Activated naive CD8-positive, alpha-beta T cell treated with anti-CD3 and anti-CD28 coated beads, Interleukin-2, amount 50 U/mL, for 24 hours (primary cell): ENCODE data around the gene RNGTT.
A peak's percentile ranks its signal among the peaks of the same experiment; 100 is the strongest.

ENCODE experiments used
- ATAC-seq: fragments of 150-1000 bp; cut with Tn5 transposase; one replicate; pipeline ENCODE4 v1.10.0; 2021
- DNase-seq: peaks from one replicate; pipeline ENCODE4 v3.0.0; 2021
- H3K27ac Mint-ChIP-seq: one replicate; pipeline ENCODE4 v1.8.0; 2021; ENCODE audit warnings: mild to moderate bottlenecking, mixed read lengths
- H3K27me3 Mint-ChIP-seq: one replicate; pipeline ENCODE4 v1.8.0; 2021; ENCODE audit warnings: mixed read lengths
- H3K36me3 Mint-ChIP-seq: one replicate; pipeline ENCODE4 v1.8.0; 2021; ENCODE audit warnings: low read depth, mixed read lengths
- H3K4me1 Mint-ChIP-seq: one replicate; pipeline ENCODE4 v1.8.0; 2021; ENCODE audit warnings: mixed read lengths
- H3K4me3 Mint-ChIP-seq: one replicate; pipeline ENCODE4 v1.8.0; 2021; ENCODE audit warnings: mild to moderate bottlenecking, moderate library complexity, mixed read lengths
- H3K9me3 Mint-ChIP-seq: one replicate; pipeline ENCODE4 v1.8.0; 2021; ENCODE audit warnings: mixed read lengths

Gene RNGTT

DNA sequence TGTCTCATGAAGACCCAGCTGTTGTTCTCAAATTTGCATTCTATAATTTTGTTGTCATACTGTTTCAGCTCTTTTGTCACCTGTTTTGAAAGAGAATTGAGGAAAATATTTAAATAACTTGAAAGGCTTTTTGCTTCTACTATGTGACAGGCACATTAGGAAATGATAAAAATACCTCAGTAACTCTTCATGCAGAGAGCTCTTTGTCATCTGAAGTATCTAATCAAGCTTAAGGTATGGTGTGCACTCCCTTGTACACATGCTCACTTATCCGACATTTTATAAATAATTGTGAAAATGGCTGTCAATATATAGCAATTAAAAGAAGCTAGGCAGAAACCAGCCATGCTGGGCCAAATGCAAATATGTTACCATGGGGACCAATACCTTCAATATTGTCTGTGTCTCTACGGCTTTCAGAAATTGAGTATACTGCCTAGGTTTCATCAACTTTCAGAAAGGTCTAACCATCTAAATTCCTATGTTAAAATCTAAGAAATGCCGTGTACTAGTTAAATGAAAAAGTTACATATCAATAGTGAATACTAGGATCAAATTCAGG is 349.0 kb downstream of the RNGTT start:
- peaks cover 7% of the 10 kb centered on the region for H3K4me1 Mint-ChIP-seq
- no peak overlapping the region for H3K4me3 Mint-ChIP-seq
- ATAC-seq (no peak), DNase-seq (no peak)
- no peaks in the 10 kb centered on the region for H3K9me3 Mint-ChIP-seq
- no peaks in the 10 kb centered on the region for H3K27me3 Mint-ChIP-seq
- peaks cover 36% of the 10 kb centered on the region for H3K36me3 Mint-ChIP-seq
- H3K27ac Mint-ChIP-seq, result no peak overlapping the region

DNA sequence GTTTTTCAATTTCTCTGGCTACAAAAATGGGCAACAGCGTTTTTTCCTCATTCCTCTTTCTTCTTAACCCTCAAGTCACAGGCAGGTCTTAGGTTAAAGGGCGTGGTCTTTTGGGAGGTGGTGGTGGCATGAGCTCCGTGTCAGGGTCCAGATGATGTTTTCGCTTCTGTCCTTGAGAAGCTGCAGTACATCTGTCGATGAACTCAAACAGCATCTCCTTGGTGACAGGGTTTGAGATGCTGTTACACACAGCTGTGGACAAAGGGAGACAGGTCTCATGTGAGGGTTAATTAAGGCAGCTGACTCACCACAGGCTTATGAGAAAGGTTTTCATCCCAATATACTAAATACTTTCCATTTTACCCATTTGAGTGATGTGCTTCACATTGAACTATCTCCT is 350.8 kb downstream of the RNGTT start:
- peaks cover 3% of the 10 kb centered on the region for H3K9me3 Mint-ChIP-seq
- DNase-seq (no peak), ATAC-seq (no peak)
- peaks cover 37% of the 10 kb centered on the region for H3K36me3 Mint-ChIP-seq
- H3K27me3 Mint-ChIP-seq, result no peaks in the 10 kb centered on the region
- H3K4me3 Mint-ChIP-seq, result no peak overlapping the region
- peaks cover 7% of the 10 kb centered on the region for H3K4me1 Mint-ChIP-seq
- peak overlapping the region; percentile 38 for H3K27ac Mint-ChIP-seq

DNA sequence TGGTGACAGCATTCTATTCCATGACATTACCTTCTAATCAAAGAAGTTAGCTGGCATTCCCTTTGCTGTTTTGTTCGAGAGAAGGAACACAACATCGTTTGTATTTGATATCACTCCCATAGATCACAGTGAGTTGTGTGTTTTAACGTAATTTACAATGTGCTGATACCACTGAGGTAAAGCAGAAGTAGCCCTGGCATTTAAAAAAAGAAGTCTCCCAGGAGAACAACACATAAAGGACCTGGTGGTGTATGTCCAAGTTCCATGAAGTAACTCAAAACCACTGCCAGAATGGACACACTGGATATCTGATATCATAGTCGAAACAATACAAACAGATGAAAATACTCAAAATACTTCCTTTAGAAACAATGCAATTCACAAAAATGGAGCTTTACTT is 351.7 kb downstream of the RNGTT start:
- peaks cover 37% of the 10 kb centered on the region for H3K36me3 Mint-ChIP-seq
- ATAC-seq (no peak), DNase-seq (no peak)
- peaks cover 3% of the 10 kb centered on the region for H3K9me3 Mint-ChIP-seq
- H3K27me3 Mint-ChIP-seq, result no peaks in the 10 kb centered on the region
- H3K4me3 Mint-ChIP-seq, result no peak overlapping the region
- H3K27ac Mint-ChIP-seq, result no peak overlapping the region
- H3K4me1 Mint-ChIP-seq, result peaks cover 7% of the 10 kb centered on the region

DNA sequence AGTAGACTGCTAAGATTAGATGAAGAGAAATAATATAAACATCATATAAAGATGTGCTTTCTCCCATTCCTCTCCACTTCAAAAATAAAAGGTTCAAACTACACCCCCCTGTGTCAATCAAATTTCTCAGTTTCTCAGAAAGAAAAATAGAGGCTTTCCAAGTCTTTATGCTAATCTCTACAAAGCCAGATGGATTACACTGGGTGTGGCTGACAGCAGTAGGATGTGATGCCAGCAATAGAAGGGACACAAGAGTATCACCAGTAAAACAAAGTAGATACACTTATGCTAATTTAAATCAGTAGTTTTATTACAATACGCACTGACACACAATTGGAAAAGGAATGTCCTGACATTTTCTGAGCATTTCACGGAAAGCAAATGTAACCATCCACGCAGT is 353.4 kb downstream of the RNGTT start:
- DNase-seq (no peak), ATAC-seq (no peak)
- peaks cover 3% of the 10 kb centered on the region for H3K4me1 Mint-ChIP-seq
- H3K36me3 Mint-ChIP-seq, result peaks cover 37% of the 10 kb centered on the region
- H3K27me3 Mint-ChIP-seq, result no peaks in the 10 kb centered on the region
- H3K27ac Mint-ChIP-seq, result no peak overlapping the region
- no peak overlapping the region for H3K4me3 Mint-ChIP-seq
- H3K9me3 Mint-ChIP-seq, result peaks cover 3% of the 10 kb centered on the region

DNA sequence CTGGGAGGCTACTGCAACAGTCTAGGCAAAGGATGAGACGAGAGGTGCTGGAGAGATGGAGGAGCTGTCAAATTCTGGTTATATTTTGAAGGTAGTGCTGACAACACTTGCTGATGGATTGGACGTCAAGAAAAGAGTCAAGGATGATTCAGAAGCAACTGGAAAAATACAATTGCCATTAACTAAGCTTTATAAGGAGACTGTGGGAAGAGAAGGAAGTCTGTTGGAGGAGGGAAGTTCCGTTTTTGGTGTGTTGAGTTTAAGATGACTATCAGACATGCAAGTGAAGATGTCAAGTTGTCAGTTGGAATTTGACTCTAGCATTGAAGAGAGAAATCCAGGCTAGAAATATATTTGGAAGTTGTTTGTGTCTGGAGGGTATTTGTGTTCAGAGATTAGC is 358.1 kb downstream of the RNGTT start:
- H3K9me3 Mint-ChIP-seq, result peaks cover 3% of the 10 kb centered on the region

DNA sequence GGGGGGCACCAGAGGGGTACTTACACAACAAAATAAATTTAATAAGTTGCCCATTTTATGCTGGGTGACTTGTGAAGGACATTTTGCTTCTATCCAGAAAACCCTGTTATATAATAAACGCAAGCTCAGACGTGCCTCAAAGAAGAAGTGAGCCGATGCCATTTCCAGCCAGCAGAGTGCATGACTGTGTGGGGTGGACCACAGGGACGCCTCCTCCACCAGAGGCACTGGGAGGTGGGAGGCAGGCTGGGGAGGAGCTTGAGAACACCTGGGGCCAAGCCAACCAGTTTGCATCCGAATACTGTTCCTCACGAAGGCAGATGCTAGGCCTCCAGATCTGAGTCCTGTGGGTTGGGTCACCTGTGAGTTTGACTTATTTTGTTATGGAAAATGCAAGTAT is 363.8 kb downstream of the RNGTT start:
- DNase-seq (no peak), ATAC-seq (no peak)
- Mint-ChIP-seq H3K4me1 (no peaks in the 10 kb centered on the region), H3K9me3 (no peaks in the 10 kb centered on the region), H3K36me3 (no peaks in the 10 kb centered on the region), H3K27ac (no peak overlapping the region), H3K4me3 (no peak overlapping the region), H3K27me3 (no peaks in the 10 kb centered on the region)

More for the DNA sequence above, 358.1 kb downstream of the RNGTT start:
- H3K36me3 Mint-ChIP-seq, result peaks cover 5% of the 10 kb centered on the region
- H3K27me3 Mint-ChIP-seq, result no peaks in the 10 kb centered on the region
- H3K27ac Mint-ChIP-seq, result no peak overlapping the region
- no peaks in the 10 kb centered on the region for H3K4me1 Mint-ChIP-seq
- no peak overlapping the region for H3K4me3 Mint-ChIP-seq
- ATAC-seq (no peak), DNase-seq (no peak)

DNA sequence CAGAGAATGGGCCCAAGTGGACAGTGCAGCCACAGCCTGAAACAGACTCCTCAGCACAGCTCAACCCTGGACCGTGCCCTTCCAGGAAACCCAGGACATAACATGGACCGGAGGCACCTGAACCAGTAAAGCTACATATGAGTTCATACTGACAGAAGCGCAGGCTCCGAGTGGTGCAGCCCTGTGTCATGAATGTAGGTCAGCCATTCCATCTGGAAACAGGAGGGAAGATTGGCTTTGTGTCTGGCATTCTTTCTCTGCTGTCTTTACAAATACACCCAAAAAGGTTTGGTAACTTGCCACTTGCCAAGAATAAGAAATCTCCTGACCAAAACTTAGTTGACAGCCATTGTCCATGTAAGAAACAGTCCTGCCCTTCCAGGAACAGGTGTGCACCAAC is 366.6 kb downstream of the RNGTT start:
- peaks cover 4% of the 10 kb centered on the region for H3K9me3 Mint-ChIP-seq
- H3K27me3 Mint-ChIP-seq, result no peaks in the 10 kb centered on the region
- no peak overlapping the region for H3K27ac Mint-ChIP-seq
- H3K36me3 Mint-ChIP-seq, result no peaks in the 10 kb centered on the region
- H3K4me3 Mint-ChIP-seq, result no peak overlapping the region
- ATAC-seq, result no peak
- DNase-seq, result no peak
- no peaks in the 10 kb centered on the region for H3K4me1 Mint-ChIP-seq

DNA sequence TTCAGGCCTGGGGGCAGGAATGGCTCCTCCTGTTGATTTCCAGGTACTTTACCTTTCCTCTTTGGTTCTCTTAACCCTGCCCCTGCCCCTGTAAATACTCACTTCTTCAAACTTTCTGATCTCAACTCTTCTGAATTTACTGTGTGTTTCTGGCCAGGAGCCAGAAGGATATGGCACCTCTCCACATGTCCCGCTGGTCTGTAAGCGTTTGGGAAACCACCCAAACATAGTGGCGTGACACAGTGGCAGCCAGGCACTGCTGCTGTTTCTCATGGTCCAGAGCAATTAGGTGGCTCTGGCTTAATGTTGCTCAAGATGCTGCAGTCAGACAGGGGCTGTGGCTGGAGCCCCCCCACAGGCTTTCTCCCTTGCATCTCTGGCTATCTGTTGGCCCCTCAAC is 374.5 kb downstream of the RNGTT start:
- no peaks in the 10 kb centered on the region for H3K36me3 Mint-ChIP-seq
- DNase-seq (no peak), ATAC-seq (no peak)
- no peak overlapping the region for H3K4me3 Mint-ChIP-seq
- no peak overlapping the region for H3K27ac Mint-ChIP-seq
- no peaks in the 10 kb centered on the region for H3K4me1 Mint-ChIP-seq
- H3K27me3 Mint-ChIP-seq, result peaks cover 5% of the 10 kb centered on the region
- peaks cover 4% of the 10 kb centered on the region for H3K9me3 Mint-ChIP-seq

DNA sequence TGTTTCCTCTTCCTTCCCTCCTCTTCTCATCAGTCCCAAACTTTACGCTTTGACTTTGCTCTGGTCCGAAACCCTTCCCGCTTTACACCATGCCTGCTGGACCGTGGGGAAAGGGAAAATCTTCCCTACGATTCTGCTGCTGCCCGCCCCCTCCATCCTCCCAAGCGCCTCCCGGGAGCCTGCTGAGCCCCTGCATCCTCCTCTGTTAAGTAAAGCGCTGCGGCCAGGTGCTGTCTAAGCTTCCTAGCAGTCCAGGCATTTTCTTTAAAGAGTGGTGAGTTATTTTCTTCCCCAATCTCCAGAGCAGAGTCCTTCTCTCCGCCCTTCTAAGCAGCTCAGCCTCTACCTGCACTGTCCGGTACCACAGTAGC is 376.3 kb downstream of the RNGTT start:
- no peaks in the 10 kb centered on the region for H3K36me3 Mint-ChIP-seq
- no peaks in the 10 kb centered on the region for H3K4me1 Mint-ChIP-seq
- H3K27ac Mint-ChIP-seq, result no peak overlapping the region
- DNase-seq, result no peak
- H3K4me3 Mint-ChIP-seq, result no peak overlapping the region
- H3K9me3 Mint-ChIP-seq, result no peaks in the 10 kb centered on the region
- peaks cover 6% of the 10 kb centered on the region for H3K27me3 Mint-ChIP-seq
- no peak for ATAC-seq

DNA sequence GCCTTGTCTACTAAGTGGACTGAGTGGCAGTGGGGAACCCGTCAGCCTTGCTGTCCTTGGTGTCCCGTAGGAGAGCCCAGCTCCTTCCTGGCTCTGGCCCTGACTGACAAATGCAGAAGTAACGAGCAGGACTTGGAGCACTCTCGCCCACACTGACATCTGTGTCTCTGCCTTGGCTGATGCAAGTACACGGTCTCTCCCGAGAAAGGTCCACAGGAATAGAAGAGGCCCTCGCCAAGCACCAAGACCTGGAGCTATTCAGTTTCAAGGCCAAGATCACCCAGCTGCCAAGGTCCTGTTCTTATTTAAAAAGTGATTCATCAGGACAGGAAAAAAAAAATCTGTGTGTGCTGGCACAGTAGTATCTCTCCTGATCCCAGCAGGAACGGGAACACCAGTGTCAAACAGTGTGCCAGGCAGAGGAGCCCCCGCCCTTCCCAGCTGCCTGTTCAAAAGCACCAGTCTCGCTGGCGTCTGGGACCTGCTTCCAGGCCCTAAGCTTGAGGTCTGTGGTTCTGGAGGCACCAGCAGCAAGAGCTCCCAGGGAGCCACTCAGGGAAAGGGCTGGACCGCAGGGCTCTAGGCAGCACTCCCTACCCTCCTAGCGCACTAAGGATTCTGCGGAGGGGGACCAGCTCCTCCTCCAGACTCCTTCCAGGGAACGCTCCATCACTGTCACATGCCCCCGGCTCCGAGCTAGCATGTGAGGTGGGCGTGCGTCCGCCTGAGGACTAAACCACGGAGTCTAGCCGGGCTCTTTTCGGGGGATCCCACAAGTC is 376.9 kb downstream of the RNGTT start:
- Mint-ChIP-seq H3K9me3 (peaks cover 4% of the 10 kb centered on the region), H3K4me1 (no peaks in the 10 kb centered on the region), H3K27me3 (peaks cover 6% of the 10 kb centered on the region), H3K4me3 (no peak overlapping the region), H3K27ac (no peak overlapping the region), H3K36me3 (no peaks in the 10 kb centered on the region)
- DNase-seq (no peak), ATAC-seq (no peak)

DNA sequence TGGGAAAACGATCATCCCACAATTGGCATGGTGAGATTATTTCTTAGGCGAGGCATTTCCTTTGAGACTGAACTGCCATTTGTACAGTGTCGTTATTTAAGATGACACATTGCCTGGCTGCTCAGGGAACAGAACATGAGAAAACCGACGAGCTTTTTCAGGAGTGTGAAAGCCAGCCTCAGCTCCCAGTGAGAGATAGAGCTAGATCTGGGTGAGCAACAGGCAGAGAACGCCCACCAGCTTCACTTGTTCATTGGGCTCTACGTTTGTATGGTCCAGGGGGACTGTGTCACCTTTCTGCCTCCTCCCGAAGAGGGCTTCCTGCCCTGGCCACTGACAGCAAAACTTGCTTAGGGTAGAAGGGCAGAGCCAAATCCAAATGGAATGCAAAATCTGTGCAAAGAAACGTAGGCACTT is 378.1 kb downstream of the RNGTT start:
- Mint-ChIP-seq H3K4me3 (no peak overlapping the region), H3K4me1 (no peaks in the 10 kb centered on the region), H3K27me3 (peaks cover 13% of the 10 kb centered on the region), H3K36me3 (no peaks in the 10 kb centered on the region), H3K9me3 (peaks cover 4% of the 10 kb centered on the region), H3K27ac (no peak overlapping the region)
- no peak for DNase-seq
- no peak for ATAC-seq

DNA sequence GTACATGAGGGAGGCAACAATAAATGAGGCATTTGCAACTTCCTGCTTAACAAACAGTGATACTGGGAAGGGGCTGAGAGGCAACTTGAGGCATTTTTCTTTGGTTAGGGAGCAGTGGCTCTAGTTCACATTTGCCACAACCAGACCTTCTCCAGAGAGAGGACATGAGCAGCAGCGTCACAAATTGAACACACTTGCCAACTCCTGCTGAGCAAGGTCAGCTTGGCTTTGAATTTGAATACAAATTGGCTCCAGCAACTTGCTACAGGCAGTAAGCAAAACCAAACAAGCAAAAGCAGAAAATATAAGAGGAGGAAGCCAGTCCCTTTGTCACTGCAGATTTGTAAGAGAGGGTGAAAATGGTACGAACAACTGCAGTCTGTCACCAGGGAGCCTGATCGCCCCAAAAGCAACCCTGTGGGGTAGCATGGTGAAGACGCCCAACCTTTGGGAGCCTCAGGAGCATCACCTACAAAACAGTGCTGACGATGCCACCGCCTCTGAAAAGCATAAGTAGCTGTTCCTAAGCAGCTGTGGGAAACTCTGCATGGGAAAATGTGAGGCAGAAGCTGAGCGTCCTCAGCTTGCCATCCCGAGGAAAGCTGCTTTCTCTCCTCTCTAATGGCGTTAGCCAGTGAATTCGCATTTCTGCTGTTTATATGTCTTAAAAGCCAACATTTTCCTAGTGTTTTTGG is 378.7 kb downstream of the RNGTT start:
- H3K27me3 Mint-ChIP-seq, result peaks cover 15% of the 10 kb centered on the region

DNA sequence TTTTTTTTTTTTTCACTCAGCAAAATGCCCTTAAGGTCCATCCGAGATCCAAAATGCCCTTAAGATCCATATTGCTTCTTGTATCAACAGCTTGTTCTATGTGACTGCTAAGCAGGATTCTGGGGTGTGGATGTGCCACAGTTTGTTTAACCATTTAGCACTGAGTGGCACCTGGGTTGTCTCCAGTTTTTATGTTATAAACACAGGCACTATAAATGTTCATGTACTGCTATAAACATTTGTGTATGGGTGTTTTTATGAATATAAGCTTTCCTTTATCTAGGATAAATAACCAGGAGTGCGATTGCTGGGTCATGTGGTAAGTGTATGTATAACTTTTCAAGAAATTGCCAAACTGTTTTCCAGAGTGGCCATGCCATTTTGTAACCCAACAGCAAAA is 386.0 kb downstream of the RNGTT start:
- Mint-ChIP-seq H3K9me3 (peaks cover 4% of the 10 kb centered on the region), H3K4me1 (no peaks in the 10 kb centered on the region), H3K4me3 (no peak overlapping the region), H3K36me3 (no peaks in the 10 kb centered on the region), H3K27me3 (peaks cover 9% of the 10 kb centered on the region), H3K27ac (no peak overlapping the region)
- ATAC-seq, result no peak
- no peak for DNase-seq

More for the DNA sequence above, 378.7 kb downstream of the RNGTT start:
- no peak for ATAC-seq
- Mint-ChIP-seq H3K9me3 (peaks cover 4% of the 10 kb centered on the region), H3K36me3 (no peaks in the 10 kb centered on the region), H3K27ac (no peak overlapping the region), H3K4me3 (no peak overlapping the region), H3K4me1 (no peaks in the 10 kb centered on the region)
- DNase-seq, result no peak

DNA sequence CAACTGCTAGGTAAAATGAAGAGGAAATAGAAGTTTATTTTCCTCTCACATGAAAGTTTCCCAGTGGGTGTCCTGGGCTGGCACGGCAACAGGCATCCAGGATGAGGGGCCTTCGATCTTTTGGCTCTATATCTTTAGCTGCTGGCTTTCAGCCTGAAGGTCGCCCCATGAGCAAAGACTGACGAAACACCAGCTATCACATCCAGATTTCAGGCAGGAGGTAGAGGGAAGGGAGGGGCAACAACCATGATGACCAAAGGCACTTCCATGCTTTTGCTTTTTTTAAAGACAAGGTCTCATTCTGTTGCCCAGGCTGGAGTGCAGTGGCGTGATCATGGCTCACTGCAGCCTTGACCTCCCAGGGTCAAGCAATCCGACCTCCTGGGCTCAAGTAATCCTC is 387.9 kb downstream of the RNGTT start:
- Mint-ChIP-seq H3K9me3 (peaks cover 6% of the 10 kb centered on the region), H3K4me3 (no peak overlapping the region), H3K4me1 (no peaks in the 10 kb centered on the region), H3K27ac (no peak overlapping the region), H3K27me3 (peaks cover 4% of the 10 kb centered on the region), H3K36me3 (no peaks in the 10 kb centered on the region)
- DNase-seq (no peak), ATAC-seq (no peak)

DNA sequence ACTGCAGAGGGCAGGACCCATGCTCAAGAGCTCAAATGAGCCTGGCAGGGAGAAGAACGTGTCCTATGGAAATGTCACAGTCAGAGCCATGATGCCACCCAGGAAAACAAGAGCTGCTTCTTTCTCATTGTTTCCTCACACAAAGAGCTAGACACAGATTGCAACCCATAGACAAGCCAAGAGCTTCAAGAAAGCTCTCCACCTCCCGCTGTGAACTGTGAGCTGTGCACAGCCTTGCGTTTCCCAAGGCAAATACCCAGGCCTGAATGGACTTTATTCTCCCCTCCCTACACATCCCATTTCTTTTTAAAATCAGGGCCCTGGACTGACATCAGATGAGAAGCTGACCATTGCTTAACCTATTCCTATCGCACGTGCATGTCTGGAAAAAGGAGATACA is 388.8 kb downstream of the RNGTT start:
- DNase-seq, result no peak
- H3K4me3 Mint-ChIP-seq, result no peak overlapping the region

More for the DNA sequence above, 388.8 kb downstream of the RNGTT start:
- Mint-ChIP-seq H3K4me1 (no peaks in the 10 kb centered on the region), H3K27me3 (no peaks in the 10 kb centered on the region), H3K27ac (no peak overlapping the region), H3K9me3 (peaks cover 6% of the 10 kb centered on the region), H3K36me3 (no peaks in the 10 kb centered on the region)
- no peak for ATAC-seq
